H9 (cell line): ENCODE data around the gene ZNF792. TPM values are rescaled to one million over a fixed set of nuclear protein-coding genes. Genes with fewer than 3 reads are reported as not detected.

Source experiments
- DNase-seq: peaks from one replicate; pipeline ENCODE4 v3.0.0-alpha.2; 2017
- H2AFZ ChIP-seq: one replicate; pipeline ENCODE4 v1.6.1; 2013; ENCODE audit warnings: mild to moderate bottlenecking, low read length, control low read depth, moderate library complexity
- H2AK5ac ChIP-seq: 2 replicates; pipeline ENCODE4 v1.6.1; 2013; ENCODE audit warnings: low read length, control low read depth, mixed read lengths; ENCODE audit not compliant: insufficient read length
- H2BK120ac ChIP-seq: one replicate; pipeline ENCODE4 v1.6.1; 2013; ENCODE audit warnings: low read depth, mild to moderate bottlenecking, low read length, control low read depth, inconsistent platforms; ENCODE audit not compliant: poor library complexity, severe bottlenecking
- H2BK12ac ChIP-seq: 2 replicates; pipeline ENCODE4 v1.6.1; 2013; ENCODE audit warnings: low read length, control low read depth, mixed read lengths, low read depth; ENCODE audit not compliant: insufficient read length
- H2BK15ac ChIP-seq: 2 replicates; pipeline ENCODE4 v1.6.1; 2013; ENCODE audit warnings: low read depth, low read length, control low read depth
- H2BK20ac ChIP-seq: one replicate; pipeline ENCODE4 v1.6.1; 2013; ENCODE audit warnings: low read depth, mild to moderate bottlenecking, low read length, control low read depth, inconsistent platforms; ENCODE audit not compliant: poor library complexity, severe bottlenecking
- H2BK5ac ChIP-seq: 2 replicates; pipeline ENCODE4 v1.6.1; 2013; ENCODE audit warnings: low read length, control low read depth, mixed read lengths; ENCODE audit not compliant: insufficient read length
- H3K14ac ChIP-seq: 2 replicates; pipeline ENCODE4 v1.6.1; 2013; ENCODE audit warnings: low read length, control low read depth; ENCODE audit not compliant: insufficient read depth
- H3K18ac ChIP-seq: 2 replicates; pipeline ENCODE4 v1.6.1; 2013; ENCODE audit warnings: low read depth, mild to moderate bottlenecking, mixed read lengths, low read length, control low read depth; ENCODE audit not compliant: insufficient read length
- H3K23ac ChIP-seq: 2 replicates; pipeline ENCODE4 v1.6.1; 2013; ENCODE audit warnings: low read length, control low read depth, mixed read lengths, low read depth; ENCODE audit not compliant: insufficient read length
- H3K23me2 ChIP-seq: 2 replicates; pipeline ENCODE4 v1.6.1; 2013; ENCODE audit warnings: low read depth, mild to moderate bottlenecking, mixed read lengths, low read length, control low read depth; ENCODE audit not compliant: insufficient read length, poor library complexity, severe bottlenecking
- H3K27ac ChIP-seq: 2 replicates; pipeline ENCODE4 v1.5.1; 2013; ENCODE audit warnings: low read length, control low read depth, mixed read lengths, low read depth; ENCODE audit not compliant: insufficient read length
- H3K27me3 ChIP-seq: 2 replicates; pipeline ENCODE4 v1.6.1; 2013; ENCODE audit warnings: low read length, control low read depth, inconsistent platforms; ENCODE audit not compliant: insufficient read depth
- H3K4ac ChIP-seq: 2 replicates; pipeline ENCODE4 v1.6.1; 2013; ENCODE audit warnings: low read depth, mild to moderate bottlenecking, control low read depth, inconsistent platforms, low read length, moderate library complexity
- H3K4me1 ChIP-seq: 2 replicates; pipeline ENCODE4 v1.6.1; 2013; ENCODE audit warnings: low read length, control low read depth, inconsistent platforms; ENCODE audit not compliant: insufficient read depth
- H3K4me2 ChIP-seq: 2 replicates; pipeline ENCODE4 v1.6.1; 2013; ENCODE audit warnings: low read length, control low read depth, mixed read lengths; ENCODE audit not compliant: insufficient read length, insufficient read depth
- H3K56ac ChIP-seq: 2 replicates; pipeline ENCODE4 v1.6.1; 2013; ENCODE audit warnings: low read depth, mild to moderate bottlenecking, mixed read lengths, low read length, control low read depth; ENCODE audit not compliant: insufficient read length
- H3K79me1 ChIP-seq: 2 replicates; pipeline ENCODE4 v1.6.1; 2013; ENCODE audit warnings: low read depth, mild to moderate bottlenecking, moderate library complexity, low read length, control low read depth, inconsistent platforms; ENCODE audit not compliant: insufficient read depth, poor library complexity, severe bottlenecking
- H3K79me2 ChIP-seq: 2 replicates; pipeline ENCODE4 v1.6.1; 2013; ENCODE audit warnings: low read length, control low read depth, inconsistent platforms; ENCODE audit not compliant: insufficient read depth
- H3K9ac ChIP-seq: 2 replicates; pipeline ENCODE4 v1.6.1; 2013; ENCODE audit warnings: low read length, control low read depth, mixed read lengths; ENCODE audit not compliant: insufficient read length; ENCODE audit errors: extremely low read depth
- H3K9me3 ChIP-seq: one replicate; pipeline ENCODE4 v1.6.1; 2013; ENCODE audit warnings: low read depth, low read length, inconsistent platforms; ENCODE audit not compliant: control insufficient read depth
- H3T11ph ChIP-seq: one replicate; pipeline ENCODE4 v1.6.1; 2013; ENCODE audit warnings: mild to moderate bottlenecking, low read length, control low read depth, inconsistent platforms
- H4K20me1 ChIP-seq: one replicate; pipeline ENCODE4 v1.6.1; 2013; ENCODE audit not compliant: control insufficient read depth, insufficient read length, insufficient read depth
- H4K5ac ChIP-seq: 2 replicates; pipeline ENCODE4 v1.6.1; 2013; ENCODE audit warnings: low read depth, mild to moderate bottlenecking, mixed read lengths, low read length, control low read depth; ENCODE audit not compliant: insufficient read length
- H4K8ac ChIP-seq: replicated peaks from 2 replicates; pipeline ENCODE4 v1.6.1; 2013; ENCODE audit warnings: low read length, control low read depth, mixed read lengths, low read depth; ENCODE audit not compliant: insufficient read length
- H4K91ac ChIP-seq: 2 replicates; pipeline ENCODE4 v1.6.1; 2013; ENCODE audit warnings: low read depth, mild to moderate bottlenecking, moderate library complexity, mixed read lengths, low read length, control low read depth; ENCODE audit not compliant: insufficient read length
- H3K27ac Mint-ChIP-seq, 3 experiments: 2 replicates in 2 of 3; 3 replicates in 1 of 3; pipeline ENCODE4 v1.8.0; 2020 to 2021; ENCODE audit warnings: mixed read lengths in 3 of 3, mild to moderate bottlenecking in 1 of 3, moderate library complexity in 1 of 3
- H3K27me3 Mint-ChIP-seq: 2 replicates; pipeline ENCODE4 v1.8.0; 2021; ENCODE audit warnings: low read depth, mild to moderate bottlenecking, moderate library complexity, mixed read lengths
- H3K36me3 Mint-ChIP-seq, 3 experiments: 2 replicates in 2 of 3; 3 replicates in 1 of 3; pipeline ENCODE4 v1.8.0; 2020 to 2021; ENCODE audit warnings: low read depth in 3 of 3, mixed read lengths in 3 of 3; ENCODE audit not compliant: insufficient read depth in 1 of 3
- H3K4me1 Mint-ChIP-seq, 2 experiments: 2 replicates each; pipeline ENCODE4 v1.8.0; 2020; ENCODE audit warnings: mixed read lengths in 2 of 2
- H3K4me3 Mint-ChIP-seq, 2 experiments: 2 replicates in 1 of 2; 3 replicates in 1 of 2; pipeline ENCODE4 v1.8.0; 2020 to 2021; ENCODE audit warnings: mild to moderate bottlenecking in 2 of 2, mixed read lengths in 2 of 2, moderate library complexity in 1 of 2
- H3K9me3 Mint-ChIP-seq, 2 experiments: 2 replicates in 1 of 2; 3 replicates in 1 of 2; pipeline ENCODE4 v1.8.0; 2020; ENCODE audit warnings: mild to moderate bottlenecking in 2 of 2, mixed read lengths in 2 of 2, moderate library complexity in 1 of 2
- CTCF ChIP-seq: fragments of 200-600 bp; sonication (generic); conservative IDR thresholded peaks from 3 replicates; pipeline ENCODE4 v1.8.0; 2021; ENCODE audit warnings: antibody characterized with exemption, mild to moderate bottlenecking
- WGBS: extraction: QIAGEN DNeasy Blood & Tissue Kit; methylation state at CpG from one replicate; pipeline ENCODE4 v1.1.7; 2013; ENCODE audit warnings: missing lambda C conversion rate, low lambda C conversion rate, mixed read lengths; ENCODE audit not compliant: insufficient read length; ENCODE audit errors: extremely low coverage; 5-methylcytosine and 5-hydroxymethylcytosine counted together
- total RNA-seq: library from RNA; stranded (reverse); gene quantifications from 2 replicates; pipeline ENCODE4 v1.2.1, GENCODE V29; 2021

The ZNF792 gene
- total RNA-seq, 1 experiment from 2014 or later: 8.3 TPM

DNA sequence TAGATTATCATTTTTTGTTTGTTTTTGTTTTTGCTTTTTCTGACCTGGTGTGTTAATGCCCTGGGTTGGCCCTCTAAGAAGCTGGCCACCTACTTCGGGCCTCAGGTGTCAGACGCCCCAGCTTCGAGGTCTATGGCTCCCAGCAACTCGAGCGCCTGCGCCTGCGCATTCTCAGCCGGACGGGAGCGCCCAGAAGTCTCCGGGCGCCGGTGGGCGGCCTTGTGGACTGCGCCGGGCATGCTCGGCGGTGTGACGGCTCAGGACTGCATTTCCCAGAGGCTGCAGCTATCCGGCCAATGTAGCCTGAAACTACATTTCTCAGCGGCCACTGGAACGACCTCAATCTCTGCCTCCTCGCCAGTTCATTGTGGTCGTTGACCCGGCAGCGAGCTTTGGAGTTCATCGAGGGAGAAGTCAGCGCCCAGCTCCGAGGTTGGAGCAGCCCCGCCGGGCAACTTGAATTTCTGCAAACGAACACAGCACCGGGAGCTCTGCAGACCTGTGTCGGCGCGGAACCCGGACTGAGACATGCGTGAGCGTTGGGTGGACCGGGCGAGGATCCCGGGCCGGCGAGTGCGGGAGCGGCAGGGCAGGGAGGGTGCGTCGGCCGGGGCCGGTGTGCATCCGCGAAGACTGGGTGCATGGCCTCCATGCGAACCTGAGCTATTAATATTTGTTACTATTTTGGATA, 37.2 kb downstream of the ZNF792 start, which contains the start of gene ZNF30:
TSS of gene ZNF30 (plus strand) at position 219 of the 691 bp plus-strand sequence. CDS start 3,045 bp downstream, outside the sequence.
- Mint-ChIP-seq H3K4me1 (peaks cover 8 to 11% of the 10 kb centered on the region in 2 experiments), H3K27me3 (peaks cover 18% of the 10 kb centered on the region), H3K4me3 (peak within 1 kb of the TSS; percentile 95 to 96), H3K9me3 (peaks cover 2 to 6% of the 10 kb centered on the region in 2 experiments; a peak in 2 of 5 replicates), H3K36me3 (peaks cover 9 to 21% (median 10%) of the 10 kb centered on the region in 3 experiments; a peak in 5 of 7 replicates), H3K27ac (peak within 1 kb of the TSS; percentile 89 to 95 (median 91); a peak in 6 of 7 replicates)
- Histone ChIP-seq H3K23me2 (peaks cover 4% of the 10 kb centered on the region), H3K9me3 (no peaks in the 10 kb centered on the region), H4K91ac (no peak within 1 kb of the TSS), H3K4ac (no peak within 1 kb of the TSS), H3K27me3 (no peaks in the 10 kb centered on the region), H4K20me1 (no peaks in the 10 kb centered on the region), H2BK15ac (no peak within 1 kb of the TSS), H4K5ac (no peak within 1 kb of the TSS), H2BK12ac (no peak within 1 kb of the TSS), H2AFZ (no peak within 1 kb of the TSS), H2BK5ac (no peak within 1 kb of the TSS), H3T11ph (no peak within 1 kb of the TSS), H2AK5ac (no peak within 1 kb of the TSS), H3K18ac (peak within 1 kb of the TSS; percentile 39), H3K56ac (no peak within 1 kb of the TSS), H3K9ac (peak within 1 kb of the TSS; percentile 51), H3K4me1 (no peaks in the 10 kb centered on the region), H2BK120ac (no peak within 1 kb of the TSS), H3K79me1 (no peaks in the 10 kb centered on the region), H3K79me2 (no peaks in the 10 kb centered on the region), H3K27ac (no peak within 1 kb of the TSS), H3K14ac (peak within 1 kb of the TSS; percentile 83; the same call in 1 of the 2 replicates), H3K4me2 (peak within 1 kb of the TSS; percentile 70), H4K8ac (no peak within 1 kb of the TSS), H3K23ac (no peak within 1 kb of the TSS), H2BK20ac (no peak within 1 kb of the TSS)
- WGBS: no CpG with 5 or more reads among the region's 53 CpGs
- peak; percentile 94 for DNase-seq
- no peak for TF ChIP-seq CTCF
